Gastroesophageal sphincter (tissue), 3 donors: ENCODE results near the gene DVL2.

ENCODE experiments used
- POLR2AphosphoS5 ChIP-seq: sonication (generic); formaldehyde crosslinking; IDR thresholded peaks from one replicate; pipeline ENCODE4 v1.6.1; 2017; ENCODE audit warnings: antibody characterized with exemption
- TF ChIP-seq, protein P1 (sequence below), 4 experiments: fragments of 200-600 bp in 2 of 4; fragments of 450-650 bp in 2 of 4; sonication (generic) in 1 of 4; IDR thresholded peaks; one replicate each; pipeline ENCODE4 v1.5.1; 2017 to 2019; ENCODE audit warnings: antibody characterized with exemption in 4 of 4, mild to moderate bottlenecking in 2 of 4, moderate library complexity in 2 of 4

DNA sequence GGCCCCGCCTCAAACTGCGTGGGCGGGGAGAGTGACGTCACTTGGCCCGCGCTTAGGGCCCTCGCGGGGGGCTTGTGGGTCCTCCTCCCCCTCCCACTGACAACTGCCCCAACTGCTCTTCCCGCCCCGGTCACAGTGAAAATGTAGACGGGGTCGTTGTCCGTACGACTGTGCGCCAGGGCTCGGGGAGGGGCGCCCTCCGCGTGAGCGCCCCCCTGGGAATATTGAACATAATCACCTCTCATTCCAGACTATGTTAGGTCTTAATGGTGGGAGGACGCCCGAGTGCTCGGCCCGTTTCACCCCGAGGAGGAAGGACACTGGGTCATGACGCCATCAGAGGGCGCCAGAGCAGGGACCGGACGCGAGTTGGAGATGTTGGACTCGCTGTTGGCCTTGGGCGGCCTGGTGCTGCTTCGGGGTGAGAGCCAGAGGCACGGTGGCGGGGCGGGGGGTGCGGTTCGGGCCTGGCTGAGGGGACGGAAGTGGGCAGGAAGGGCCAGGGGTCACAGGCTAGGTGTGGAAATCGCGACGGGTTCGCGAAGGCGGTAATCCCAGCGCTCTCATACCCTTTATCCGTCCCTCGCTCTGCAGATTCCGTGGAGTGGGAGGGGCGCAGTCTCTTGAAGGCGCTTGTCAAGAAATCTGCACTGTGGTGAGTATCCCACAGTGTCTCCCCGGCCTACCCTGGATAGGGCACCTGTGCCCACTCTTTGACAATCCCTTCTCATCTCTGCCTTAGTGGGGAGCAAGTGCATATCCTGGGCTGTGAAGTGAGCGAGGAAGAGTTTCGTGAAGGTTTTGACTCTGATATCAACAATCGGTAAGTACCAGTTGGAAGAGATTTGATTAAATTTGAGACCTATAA lies 18.1 kb upstream of the DVL2 start, which contains the start of gene ELP5:
- TF ChIP-seq, protein P1, sequence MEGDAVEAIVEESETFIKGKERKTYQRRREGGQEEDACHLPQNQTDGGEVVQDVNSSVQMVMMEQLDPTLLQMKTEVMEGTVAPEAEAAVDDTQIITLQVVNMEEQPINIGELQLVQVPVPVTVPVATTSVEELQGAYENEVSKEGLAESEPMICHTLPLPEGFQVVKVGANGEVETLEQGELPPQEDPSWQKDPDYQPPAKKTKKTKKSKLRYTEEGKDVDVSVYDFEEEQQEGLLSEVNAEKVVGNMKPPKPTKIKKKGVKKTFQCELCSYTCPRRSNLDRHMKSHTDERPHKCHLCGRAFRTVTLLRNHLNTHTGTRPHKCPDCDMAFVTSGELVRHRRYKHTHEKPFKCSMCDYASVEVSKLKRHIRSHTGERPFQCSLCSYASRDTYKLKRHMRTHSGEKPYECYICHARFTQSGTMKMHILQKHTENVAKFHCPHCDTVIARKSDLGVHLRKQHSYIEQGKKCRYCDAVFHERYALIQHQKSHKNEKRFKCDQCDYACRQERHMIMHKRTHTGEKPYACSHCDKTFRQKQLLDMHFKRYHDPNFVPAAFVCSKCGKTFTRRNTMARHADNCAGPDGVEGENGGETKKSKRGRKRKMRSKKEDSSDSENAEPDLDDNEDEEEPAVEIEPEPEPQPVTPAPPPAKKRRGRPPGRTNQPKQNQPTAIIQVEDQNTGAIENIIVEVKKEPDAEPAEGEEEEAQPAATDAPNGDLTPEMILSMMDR (IDR thresholded peaks at IDR 0.05): peak in 2 of 4 experiments; percentile 22 to 47
- peak; percentile 82 for TF ChIP-seq POLR2AphosphoS5
